GM18519 (cell line): ENCODE measurements around the gene PRIMPOL.

ENCODE experiments used
- ATAC-seq: cut with Tn5 transposase; IDR thresholded peaks from one replicate; pipeline ENCODE4 v1.9.1; 2021; ENCODE audit warnings: mild to moderate bottlenecking, moderate library complexity; ENCODE audit not compliant: unreplicated experiment, low FRiP score

The PRIMPOL gene

DNA sequence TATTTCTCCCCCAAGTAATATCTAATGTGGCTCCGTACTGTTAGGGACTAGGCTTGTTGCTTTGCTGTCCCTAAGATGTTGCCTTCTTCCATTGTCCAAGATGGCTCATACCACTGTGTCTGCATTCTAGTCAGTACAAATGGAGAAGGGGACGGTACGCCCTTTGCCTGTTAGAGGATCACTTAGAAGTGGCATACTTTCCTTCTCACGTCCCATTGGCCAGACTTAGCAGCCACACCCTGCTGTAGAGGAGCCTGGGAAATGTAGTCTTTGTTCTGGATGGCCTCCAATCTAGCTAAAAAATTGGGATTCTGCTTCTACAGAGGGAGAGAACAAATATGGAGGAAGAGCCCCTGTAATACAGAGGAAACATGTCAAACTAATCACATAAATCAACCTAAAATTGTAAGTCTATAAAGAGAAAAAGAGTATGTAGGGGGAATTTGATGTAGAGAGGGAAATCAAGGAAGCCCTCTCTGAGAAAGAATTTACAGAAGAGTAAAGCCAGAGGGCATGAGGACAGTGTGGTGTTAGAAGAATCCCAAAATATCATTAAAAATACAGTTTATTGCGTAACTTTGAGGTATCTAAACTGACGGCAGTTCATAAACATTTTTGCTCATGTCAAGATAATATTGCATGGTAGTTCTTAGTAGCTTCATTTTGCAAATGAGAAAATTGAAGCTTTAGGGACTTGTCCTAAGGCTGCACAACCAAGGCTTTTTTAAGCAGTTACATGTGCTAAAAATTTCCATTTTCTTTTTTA is 15.1 kb downstream of the PRIMPOL start:
- ATAC-seq, result no peak

DNA sequence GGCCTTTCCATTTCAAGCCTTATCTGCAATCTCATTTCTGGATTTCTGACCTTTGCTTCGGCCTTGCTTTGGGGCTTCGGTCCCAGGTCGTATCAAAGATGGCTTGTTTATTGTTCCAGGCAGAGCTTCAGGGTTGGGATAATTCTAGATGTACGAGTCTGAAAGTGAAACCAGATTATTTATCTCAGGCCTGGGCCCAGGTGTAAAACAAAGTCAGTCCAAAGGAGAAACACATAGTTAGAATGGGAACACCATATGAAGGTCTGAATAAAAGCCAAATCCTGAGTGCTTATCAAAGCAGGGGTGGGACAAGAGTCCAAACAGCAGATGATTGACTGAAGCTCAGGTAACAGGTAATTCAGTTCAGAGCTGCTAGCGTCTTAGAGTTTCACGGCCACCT is 17.1 kb downstream of the PRIMPOL start:
- ATAC-seq, result no peak

DNA sequence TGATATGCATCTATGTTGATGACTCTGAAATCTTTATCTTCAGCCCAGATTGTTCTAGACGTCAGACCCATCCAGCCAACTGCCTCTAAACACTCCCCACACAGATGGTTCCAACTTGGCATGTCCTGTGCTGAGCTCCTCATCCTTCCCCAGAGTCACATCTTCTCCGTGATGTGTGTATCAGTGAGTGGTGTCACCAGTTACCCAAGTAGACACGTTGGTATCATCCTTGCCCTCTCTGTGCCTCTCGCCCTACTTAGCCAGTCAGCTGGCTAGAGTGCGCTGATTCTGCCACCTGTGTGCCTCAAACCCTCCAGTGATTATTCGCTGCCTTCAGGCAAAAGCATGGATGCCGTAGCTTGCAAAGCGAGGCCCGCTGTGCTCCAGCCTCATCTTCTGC is 18.6 kb downstream of the PRIMPOL start:
- no peak for ATAC-seq

DNA sequence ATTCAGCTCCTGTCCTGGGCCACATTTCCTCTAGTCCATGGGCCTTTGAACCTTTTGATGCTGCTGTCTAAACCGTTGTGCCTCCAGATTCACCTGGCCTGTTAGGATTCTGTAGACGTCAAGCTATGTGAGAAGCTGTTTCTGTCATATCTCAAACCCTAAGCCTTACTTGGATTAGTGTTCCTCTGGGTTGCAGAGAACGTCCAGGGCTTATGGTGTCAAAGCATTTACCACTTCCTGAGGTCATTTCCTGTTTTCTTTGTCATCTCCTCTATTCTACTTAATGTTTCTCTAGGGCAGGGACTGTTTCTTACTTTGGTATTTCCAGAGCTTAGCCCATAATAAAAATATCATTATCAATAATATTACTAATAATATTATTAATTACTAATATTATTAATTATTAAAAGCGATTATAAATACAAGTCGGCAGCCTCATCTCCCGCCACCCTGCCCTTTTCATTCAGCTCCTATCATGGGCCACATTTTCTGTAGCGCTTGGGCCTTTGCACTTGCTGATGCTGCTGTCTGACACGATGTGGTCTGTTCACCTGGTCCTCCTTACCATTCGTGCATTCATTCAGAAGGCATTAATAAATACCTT is 19.1 kb downstream of the PRIMPOL start:
- ATAC-seq, result no peak

DNA sequence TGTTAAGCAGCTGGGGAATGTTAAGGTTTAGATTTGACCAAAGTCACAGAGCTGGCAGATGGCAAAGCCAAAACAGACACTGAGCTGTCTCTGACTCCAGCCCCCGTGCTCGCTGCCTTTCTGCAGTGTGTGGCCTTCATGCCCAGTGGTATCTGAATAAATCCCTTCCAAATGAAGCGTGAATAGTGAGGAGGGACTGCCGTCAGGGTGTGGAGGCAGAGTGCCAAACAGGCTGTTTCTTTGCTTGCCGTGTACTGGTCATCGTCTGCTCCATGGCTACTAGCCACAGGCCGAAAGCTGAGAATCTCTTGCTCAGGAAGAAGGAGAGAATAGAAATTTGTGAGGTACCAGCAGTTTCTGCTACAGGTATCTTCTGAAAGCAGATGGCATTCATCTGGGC is 19.7 kb downstream of the PRIMPOL start:
- ATAC-seq, result no peak

DNA sequence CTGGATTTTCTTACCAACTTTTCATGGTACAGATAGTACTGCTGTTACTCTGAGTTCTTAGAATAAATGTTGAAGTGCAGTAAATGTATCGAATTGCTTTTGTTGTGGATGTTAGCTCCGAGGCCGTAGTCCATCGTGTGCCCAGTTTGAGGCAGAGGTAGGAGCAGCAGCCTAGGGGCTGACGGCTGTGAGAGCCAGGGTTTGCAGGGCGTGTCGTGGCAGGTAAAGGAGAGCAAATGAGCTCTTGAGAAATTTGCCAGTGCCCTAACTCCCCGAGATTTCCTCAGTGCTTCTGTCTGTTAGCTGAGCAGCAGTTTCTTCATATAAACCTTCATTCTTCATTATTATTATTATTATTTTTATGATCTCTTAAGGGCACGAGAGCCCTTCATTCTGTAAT is 21.6 kb downstream of the PRIMPOL start:
- no peak for ATAC-seq

DNA sequence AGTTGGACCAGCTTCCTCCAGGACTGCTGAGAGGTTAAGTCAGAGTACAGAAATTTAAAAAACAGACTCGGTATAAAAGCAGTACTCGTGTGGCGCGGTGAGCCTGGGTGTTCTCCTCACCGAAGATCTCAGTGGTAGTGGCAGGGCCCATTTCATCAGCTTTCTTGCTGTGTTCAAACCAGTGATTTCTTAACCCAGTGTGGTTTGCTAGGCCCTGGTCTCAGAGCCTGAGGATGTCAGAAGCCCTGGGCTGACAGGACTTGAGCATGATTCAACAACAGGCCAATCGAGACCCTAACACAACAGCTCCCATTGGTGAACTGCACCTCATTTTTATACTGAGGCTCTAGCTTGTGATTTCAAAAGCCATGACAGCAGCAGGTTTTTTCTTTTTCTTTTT is 23.2 kb downstream of the PRIMPOL start:
- ATAC-seq, result no peak

DNA sequence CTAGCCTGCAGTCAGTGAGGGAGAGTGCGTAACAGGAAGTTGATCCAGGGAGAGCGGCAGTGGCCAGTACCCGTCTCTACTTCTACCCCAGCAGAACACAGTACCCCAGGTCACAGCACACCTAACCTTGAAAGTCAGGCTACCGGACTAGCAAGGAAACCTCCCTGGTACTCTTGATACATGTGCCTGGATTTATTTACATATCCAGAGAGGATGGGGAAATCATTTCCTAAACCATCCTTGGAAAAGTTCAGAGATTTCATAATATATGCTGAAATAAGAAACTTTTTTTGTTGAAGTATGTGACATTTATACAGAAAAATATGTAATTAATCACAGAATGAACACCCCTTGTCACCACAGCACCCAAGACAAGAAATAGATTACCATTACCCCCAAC is 24.5 kb downstream of the PRIMPOL start:
- no peak for ATAC-seq

DNA sequence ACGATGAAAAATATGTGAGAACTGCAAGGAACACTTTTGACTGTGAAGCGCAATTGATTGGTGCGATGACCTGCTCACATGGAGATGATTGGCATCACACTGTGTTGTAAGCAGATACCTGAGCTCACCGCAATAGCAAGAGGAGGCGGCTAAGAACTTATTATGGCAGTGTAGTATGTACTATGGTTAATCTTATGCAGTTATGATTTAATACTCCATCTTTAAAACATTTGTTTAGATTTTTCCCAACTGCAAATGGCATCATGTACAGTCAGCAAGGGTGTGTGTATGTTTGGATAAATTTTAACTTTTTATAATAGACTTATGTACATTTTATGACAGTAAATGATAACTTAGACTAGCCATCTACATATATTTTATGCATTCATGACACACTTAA is 25.5 kb downstream of the PRIMPOL start:
- ATAC-seq, result no peak

DNA sequence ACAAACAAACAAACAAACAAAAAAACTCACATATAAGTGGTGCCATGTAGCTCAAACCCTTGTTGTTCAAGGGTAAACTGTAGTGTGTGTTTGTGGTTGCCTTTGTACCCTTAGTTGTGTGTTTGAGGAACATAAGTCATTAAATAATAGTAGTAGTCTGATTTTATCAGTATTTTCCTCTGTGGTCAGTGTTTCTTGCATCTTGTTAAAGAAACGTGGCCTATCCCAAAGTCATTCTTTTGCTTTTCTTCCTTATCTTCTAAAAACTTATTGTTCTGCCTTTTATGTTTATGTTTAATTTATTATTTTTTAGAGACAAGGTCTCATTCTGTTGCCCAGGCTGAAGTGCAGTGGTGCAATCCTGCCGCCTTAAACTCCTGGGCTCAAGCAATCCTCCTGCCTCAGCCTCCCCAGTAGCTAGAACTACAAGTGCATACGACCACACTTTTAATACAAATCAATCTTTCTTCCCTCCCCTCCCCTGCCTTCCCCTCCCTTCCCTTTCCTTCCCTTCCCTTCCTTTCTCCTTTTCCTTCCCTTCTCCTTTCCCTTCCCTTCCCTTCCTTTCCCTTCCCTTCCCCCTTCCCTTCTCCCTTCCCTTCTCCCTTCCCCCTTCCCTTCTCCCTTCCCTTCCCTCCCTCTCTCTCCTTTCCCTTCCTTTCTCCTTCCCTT is 26.4 kb downstream of the PRIMPOL start:
- ATAC-seq, result no peak

DNA sequence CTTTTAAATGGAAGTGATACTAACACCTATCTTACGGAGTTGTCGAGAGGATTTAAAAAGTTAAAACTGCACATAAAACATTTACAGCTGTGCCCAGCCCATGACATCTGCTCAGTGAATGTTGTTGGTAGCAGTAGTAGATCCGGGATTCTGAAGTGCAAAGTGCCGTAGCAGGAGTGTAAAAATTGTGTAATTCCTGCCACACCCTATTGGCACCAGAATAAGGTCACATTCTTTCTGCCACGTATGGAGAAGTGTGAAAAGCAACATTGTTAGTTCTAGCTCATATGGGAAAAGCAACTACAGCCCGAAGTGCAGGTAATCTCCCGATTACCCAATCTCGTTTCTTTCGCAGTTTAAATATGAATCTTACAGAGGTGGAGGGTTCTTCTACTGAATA is 31.2 kb downstream of the PRIMPOL start:
- no peak for ATAC-seq

DNA sequence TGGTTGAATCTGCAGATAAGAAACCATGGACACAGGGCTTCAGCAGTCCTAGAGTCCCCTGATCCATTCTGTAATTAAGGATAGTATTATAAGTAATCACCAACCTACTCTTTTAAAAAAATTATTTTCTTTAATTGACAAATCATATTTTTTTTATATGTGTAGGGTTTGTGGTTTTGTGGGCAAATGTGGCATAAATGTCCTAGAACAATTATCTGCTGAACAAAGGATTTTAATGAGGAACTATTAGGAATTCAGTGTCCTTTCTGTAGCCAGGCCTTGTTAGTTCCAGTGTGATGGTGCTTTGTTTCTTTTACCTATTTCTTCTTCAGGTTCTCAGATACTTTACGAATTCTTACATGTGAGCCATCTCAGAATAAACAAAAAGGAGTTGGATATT is 32.4 kb downstream of the PRIMPOL start:
- no peak for ATAC-seq

DNA sequence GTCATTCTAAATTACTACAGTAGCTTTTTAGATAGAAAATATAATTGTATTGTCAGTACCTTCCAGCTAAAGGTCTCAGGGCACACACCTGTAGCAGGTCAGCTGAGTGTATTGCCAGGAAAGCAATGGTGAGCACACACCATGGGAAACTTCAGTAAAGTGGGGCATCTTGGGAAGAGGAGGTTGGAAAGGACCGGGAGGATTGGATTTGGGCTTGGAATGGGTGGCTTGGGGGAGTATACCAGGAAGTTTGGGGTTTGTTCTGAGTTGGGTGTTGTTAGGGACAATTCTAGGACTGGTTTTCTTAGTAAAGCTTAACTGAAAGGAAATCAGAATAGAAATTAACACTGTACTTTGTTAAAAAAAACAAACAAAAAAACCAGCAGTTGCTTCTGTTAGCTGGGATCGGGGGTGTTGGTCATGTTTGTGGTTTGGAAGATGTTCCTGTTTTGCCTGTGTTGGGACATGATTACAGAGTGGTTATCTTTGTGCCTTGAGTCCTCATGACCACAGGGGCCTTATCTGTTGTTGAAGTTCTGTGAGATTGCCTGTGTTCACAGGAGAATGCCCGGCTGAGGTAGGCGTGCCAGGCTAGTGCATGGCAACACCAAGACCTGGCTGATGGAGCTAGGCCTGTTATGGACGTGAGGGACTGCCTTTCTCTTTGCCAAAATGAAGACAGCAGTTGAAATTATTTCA is 35.1 kb downstream of the PRIMPOL start:
- ATAC-seq, result no peak

DNA sequence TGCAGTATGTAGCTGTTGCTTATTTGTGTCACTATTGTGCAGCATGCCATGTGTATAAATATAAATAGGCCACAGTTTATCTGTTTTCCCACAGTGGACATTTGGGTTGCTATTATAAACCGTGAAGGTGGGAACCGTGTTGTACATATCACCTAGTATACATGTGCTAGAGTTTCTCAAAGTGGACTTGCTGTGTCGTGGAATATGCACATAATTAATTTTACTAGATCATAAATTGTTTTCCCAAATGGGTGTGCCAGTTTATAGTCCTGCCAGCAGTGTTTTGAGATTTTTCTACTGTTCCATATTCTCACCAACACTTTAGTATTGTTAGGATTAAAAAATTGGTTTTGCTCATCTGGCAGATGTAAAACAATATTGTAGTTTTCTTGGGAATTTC is 38.5 kb downstream of the PRIMPOL start:
- no peak for ATAC-seq

DNA sequence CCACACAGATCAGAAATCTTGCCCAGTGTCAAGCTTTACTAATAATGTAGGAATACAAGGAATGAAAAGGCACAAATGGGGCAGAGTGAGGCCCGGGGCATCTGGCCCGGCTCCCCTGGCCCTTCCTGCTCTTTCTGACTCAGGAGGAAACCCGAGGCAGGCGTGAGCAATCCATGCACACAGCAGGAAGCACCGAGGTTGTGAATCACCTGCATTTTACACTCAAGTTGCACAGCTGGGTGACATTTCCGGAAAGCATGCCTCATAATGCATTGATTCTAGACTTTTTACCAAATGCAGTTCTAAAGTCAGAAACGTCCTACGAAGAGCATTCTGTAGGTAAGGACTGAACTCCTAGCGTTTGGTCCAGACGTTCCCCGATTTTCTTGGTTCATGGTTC is 38.9 kb downstream of the PRIMPOL start:
- ATAC-seq, result no peak

DNA sequence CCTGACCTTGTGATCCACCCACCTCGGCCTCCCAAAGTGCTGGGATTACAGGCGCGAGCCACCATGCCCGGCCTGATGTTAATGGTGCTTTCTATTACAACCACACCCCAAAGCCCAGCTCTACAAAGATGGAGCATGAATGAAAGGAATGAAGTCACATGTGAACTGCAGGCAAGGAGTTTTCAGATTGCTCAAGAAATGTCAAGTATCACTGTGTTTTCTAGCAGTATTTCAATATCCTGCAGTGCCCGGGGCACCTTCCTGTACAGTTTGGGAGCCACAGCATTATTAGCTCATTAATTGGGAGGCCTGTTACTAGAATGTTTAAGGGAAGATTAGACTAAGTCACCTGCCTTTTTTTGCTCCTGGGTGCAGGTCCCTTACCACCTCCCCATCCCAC is 40.1 kb downstream of the PRIMPOL start:
- ATAC-seq, result no peak

DNA sequence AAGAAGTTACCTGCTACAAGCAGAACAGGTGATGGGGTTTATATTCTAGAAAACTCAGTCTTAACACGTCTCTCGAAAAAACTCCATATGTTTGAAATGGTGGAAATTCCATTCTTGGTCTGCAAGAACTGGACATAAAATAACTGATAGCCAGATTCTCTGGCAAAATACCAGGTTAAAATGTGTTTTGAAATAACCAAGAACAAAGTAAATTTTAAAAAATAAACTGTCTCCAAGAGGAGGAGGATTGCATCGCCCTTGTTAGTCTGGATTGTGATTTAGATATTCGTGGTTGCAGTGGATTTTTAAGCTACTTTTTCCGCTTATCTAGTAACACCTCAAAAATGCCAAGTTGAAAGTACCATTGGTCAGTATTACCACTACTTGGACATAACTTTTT is 43.5 kb downstream of the PRIMPOL start:
- ATAC-seq, result no peak

DNA sequence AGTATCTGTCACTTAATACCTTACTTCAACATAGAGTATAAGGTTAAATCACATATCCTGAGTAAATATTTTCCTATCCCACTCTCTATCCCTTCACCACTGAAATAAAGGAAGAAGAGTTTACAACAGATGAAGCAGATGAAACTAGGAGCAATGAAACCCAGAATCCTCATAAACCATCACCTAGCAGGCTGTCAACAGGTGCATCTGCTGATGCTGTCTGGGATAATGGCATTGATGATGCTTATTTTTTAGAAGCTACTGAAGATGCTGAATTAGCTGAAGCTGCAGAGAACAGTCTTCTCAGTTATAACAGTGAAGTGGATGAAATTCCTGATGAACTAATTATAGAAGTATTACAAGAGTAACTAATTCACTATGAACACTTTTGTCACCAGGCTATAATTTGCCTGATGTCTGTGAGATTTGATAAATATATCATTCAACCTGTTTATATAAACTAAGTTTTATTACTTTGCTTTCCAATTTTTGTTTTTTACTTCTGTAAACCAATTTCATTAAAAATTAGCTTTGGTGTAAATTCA is 44.9 kb downstream of the PRIMPOL start:
- no peak for ATAC-seq

DNA sequence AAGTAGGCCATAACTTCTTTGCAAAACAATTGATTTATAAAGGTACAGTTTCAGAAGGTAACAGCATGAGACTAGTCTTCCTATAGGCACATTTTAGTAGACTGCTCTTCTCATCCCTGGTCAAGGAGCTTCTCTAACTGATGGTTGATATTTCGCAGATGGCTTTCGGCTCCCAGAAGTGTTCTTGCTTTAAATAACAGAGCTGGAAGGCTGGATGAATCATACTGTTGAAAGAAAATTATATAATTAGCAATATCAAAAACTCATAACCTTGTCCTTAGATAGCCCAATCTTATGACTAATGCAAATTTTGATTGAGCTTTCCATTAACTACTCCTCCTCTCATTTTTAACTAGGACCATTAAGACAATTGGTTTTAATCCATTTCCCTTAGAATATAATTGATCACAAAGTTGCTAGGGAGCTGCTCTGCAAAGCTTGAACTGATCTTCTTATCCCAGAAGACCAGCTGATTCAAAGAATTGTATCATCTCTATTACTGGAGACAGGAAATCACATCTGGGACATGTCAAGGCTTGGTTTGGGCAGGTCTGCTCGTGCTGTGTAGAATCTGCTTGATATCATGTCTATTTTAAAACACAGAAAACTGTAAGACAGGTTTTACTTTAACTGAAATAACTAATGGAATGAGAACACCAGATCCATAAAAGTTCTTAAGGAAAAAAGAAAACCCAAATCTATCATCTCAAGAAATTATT is 45.8 kb downstream of the PRIMPOL start:
- ATAC-seq, result no peak

DNA sequence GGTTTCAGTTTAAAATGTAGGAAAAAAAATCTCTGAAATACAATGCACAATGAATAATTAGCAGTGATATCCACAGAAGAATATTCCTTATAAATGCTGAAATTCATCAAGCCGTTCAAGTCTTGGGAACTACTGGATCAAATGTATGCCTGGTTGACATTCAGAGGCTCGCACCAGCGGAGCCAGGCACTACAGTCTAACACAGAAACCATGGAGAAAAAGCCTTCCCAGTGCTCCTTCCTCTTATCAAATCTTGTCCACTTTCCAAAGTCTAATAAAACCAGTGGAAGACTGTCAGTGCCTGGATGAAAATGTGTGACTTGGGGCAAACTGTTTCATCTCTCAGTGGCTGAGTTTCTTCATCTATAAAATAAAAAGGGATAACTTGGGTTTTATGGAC is 48.4 kb downstream of the PRIMPOL start:
- no peak for ATAC-seq
